ENCODE results near the gene MAD2L1BP.
"Not testable (repeated sequence)": the region's sequence is repeated elsewhere in the genome, so short reads cannot be mapped to it uniquely, and the experiment has no call there.

MAD2L1BP gene

DNA sequence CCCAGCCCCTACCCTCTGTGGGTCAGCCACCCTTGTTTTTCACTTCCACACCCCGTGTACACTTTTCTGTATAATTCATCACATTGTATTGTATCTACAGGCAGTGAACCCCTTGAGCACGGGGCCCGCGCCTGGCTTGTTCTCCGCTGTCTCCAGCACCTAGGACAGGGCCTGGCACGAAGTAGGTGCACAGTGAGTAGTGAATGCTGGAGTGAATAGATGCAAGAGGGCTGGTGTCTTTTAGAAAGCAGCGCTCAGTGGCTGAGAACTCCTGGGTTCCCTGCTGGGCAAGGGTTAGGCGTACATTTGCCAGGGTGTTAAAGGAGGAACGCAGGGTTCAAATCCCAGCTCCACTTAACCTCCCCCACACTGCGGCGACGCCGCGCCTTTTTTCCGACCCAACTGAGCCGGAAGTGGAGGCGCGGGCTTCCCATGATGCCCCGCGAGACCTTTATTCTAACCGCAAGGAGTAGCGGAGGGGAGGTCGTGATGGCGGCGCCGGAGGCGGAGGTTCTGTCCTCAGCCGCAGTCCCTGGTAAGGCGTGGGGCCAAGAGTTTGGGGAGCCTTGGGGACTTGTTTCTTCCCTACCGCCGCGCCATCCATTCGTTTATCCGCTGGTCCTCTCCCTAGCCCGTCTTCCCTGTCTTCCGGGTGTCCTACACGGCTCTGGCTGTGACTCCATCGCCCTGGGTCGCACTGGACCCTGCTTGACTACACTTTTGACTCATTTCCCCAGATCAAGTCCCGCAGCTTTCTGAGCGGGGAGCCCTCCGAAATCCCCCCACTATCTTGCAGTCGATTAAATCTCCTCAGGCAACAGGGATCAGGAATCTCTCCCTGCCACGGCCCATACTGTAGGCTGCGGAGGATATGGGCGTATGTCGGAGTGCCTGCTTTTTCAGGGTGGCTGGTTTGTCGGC lies at the start of gene MAD2L1BP:
MAD2L1BP (plus strand) TSS at position 454 of the 921 bp plus-strand sequence; CDS start at position 490, 36 bp downstream.
- FAIRE-seq: no peak

DNA sequence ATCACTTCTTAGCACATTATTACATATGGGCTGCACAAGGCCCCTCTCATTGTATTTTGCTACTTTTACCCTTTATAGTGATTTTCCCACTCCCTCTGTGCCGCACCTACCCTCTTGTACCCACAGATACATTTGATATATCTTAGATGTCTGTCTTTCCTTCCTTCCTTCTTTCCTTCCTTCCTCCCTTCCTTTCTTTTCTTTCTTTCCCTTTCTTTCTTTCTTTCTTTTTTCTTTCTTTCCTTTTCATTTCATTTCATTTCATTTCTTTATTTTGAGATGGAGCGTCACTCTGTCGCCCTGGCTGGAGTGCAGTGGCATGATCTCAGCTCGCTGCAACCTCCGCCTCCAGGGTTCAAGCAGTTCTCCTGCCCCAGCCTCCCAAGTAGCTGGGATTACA lies 47.4 kb upstream of the MAD2L1BP start:
- FAIRE-seq: no peak

DNA sequence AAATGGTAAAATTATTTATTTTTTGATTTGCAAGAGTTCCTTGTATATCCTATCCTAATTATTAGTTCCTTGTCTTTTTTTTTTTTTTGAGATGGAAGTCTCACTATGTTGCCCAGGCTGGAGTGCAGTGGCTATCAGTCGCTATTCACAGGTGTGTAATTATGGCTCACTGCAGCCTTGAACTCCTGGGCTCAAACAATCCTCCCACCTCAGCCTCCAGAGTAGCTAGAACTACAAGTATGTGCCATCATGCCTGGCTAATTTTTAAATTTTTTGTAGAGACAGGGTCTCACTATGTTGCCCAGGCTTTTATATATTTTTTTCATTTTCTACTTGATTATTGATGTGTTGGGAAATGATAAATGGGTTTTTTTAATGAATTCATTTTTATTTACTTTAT lies 46.1 kb upstream of the MAD2L1BP start:
- FAIRE-seq: not testable (repeated sequence)

DNA sequence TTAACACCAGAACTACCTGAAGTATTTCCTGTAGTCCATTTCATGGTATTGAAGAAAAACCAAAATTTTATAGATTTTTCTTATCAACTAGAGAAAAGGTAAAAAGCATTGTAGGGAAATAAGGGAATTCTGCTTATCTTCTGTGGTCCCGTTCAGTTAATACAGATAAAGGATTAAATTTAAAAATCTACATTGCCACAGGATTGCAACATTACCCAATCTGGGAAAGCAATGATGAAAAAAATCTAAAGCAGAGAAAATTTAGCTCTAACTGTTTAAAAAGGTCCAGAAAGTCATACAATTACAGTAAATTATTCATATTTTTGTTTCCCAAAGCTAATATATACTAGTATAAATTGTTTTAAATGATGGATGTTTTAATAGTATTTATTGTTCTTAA lies 41.7 kb upstream of the MAD2L1BP start:
- no peak for FAIRE-seq

- FAIRE-seq: no peak
Observed at GRCh38 chr6:43600595-43600994, 35.0 kb upstream of the MAD2L1BP start.

- FAIRE-seq: no peak
Observed at GRCh38 chr6:43604174-43604573, 31.5 kb upstream of the MAD2L1BP start.

GRCh38 chr6:43606019-43606418 lies 29.6 kb upstream of the MAD2L1BP start:
- no peak for FAIRE-seq

DNA sequence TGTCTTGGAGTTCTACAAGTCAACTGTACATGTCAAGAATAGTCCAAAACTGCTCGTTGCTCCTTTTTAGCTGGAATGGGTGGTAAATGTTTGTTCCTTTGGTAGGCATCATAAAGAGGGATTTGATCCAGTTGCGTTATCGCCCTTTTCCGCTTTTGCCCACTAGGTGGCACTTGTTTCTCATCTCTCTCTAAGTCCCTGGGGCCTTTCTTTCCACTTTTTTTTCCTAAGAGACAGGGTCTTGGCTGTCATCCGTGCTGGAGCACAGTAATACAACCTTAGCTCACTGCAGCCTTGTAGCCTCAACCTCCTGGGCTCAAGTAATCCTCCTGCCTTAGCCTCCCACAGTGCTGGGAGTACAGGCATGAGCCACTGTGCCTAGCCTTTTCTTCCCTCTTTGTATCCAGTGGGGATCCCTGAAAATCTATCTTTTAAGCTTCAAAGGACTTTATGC lies 27.3 kb upstream of the MAD2L1BP start:
- FAIRE-seq: no peak

GRCh38 chr6:43608807-43609206 lies 26.8 kb upstream of the MAD2L1BP start:
- FAIRE-seq: no peak

DNA sequence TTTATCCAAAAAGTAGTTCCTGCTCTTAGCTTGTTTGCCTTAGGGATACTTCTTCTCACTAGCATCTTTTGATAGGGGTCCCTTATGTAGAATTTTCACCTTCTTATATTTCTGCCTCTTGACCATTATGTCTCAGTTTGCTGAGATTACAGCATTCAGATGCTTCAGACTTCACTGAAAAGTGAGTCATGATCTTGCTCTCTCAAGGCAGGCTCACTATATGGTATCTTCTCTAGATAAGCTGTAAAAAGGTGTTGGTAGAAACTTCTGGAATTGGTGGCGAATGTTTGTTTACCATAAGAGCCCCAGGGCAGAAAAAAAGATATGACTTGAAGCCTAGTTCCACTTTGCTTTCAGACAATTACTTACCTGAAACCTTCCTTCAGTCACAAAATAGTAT lies 26.2 kb upstream of the MAD2L1BP start:
- no peak for FAIRE-seq

DNA sequence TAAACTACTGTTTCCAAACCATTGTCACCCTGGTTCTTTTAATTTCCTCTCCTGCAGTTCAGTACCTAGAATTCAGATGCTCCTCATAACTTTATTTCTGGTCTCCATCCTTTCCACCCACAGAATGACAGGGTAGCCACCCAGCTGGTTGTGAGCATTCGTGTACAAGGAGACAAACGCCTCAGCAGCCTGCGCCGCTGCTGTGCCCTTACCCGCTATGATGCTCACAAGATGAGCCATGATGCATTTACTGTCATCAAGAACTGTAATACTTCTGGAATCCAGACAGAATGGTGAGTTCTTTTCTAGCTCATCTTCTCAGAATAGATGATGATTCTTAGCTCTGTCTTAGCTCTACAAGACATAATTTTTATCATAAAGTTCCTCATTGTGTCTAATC lies 25.2 kb upstream of the MAD2L1BP start:
- FAIRE-seq: no peak

- no peak for FAIRE-seq
Observed at GRCh38 chr6:43613721-43614395, 21.8 kb upstream of the MAD2L1BP start.

DNA sequence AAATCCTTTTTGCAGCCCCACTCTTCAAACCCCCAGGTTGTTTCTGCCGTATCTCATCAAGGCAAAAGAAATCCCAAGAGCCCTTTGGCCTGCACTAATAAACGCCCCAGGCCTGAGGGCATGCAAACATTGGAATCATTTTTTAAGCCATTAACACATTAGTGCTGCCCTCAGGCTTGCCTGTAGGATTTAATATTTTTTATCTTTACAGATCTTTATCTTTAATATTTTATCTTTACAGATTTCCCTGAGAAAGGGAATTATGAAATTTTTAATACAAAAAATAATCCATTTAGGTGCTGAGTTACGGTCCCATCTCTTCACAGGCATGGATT lies 21.3 kb upstream of the MAD2L1BP start:
- FAIRE-seq: no peak

DNA sequence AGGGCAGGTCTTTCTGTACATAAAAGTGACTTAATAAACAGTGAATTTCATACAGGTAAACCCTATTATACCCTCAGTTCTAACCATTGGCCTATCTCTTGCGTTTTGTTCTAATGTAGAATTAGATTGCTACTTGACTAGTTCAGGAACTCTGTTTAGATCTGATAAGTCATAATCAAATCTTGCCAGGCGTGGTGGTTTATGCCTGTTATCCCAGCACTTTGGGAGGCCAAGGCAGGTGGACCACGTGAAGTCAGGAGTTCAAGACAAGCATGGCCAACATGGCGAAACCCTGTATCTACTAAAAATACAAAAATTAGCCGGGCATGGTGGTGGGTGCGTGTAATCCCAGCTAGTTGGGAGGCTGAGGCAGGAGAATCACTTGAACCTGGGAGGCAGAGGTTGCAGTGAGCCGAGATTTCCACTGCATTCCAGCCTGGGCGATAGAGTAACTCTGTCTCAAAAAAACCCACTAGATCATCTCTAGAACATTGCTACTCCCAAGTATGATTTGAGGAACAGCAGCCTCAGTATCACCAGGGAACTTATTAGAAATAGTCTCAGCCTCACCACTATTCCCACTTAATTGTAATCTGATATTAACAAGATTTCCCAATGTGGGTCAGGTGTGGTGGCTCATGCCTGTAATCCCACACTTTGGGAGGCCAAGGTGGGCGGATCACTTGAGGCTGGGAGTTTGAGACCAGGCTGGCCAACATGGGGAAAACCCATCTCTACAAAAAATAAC lies 18.7 kb upstream of the MAD2L1BP start:
- FAIRE-seq: no peak

GRCh38 chr6:43621078-43621835 lies 14.4 kb upstream of the MAD2L1BP start:
- no peak for FAIRE-seq

- FAIRE-seq: no peak
Observed at GRCh38 chr6:43621836-43622180, 13.8 kb upstream of the MAD2L1BP start.

DNA sequence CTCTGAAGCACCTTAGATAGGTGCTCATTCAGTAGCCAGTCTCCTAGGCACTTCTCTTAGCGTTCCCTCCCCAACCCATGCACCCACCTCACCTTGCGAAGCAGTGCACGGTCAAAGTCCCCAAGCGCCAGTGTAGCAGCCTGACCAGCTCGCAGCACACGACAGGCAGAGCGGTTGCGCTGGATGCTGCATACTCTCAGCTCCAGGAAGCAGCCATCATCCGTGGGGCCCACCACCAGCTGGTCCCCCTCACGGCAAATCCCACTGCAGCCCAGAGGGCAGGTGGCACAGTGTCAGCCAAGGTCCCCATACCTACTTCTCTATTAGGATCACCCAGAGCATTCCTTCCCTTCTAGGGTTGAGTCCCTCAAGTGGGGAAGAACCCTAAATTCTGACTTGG lies 13.1 kb upstream of the MAD2L1BP start:
- no peak for FAIRE-seq

DNA sequence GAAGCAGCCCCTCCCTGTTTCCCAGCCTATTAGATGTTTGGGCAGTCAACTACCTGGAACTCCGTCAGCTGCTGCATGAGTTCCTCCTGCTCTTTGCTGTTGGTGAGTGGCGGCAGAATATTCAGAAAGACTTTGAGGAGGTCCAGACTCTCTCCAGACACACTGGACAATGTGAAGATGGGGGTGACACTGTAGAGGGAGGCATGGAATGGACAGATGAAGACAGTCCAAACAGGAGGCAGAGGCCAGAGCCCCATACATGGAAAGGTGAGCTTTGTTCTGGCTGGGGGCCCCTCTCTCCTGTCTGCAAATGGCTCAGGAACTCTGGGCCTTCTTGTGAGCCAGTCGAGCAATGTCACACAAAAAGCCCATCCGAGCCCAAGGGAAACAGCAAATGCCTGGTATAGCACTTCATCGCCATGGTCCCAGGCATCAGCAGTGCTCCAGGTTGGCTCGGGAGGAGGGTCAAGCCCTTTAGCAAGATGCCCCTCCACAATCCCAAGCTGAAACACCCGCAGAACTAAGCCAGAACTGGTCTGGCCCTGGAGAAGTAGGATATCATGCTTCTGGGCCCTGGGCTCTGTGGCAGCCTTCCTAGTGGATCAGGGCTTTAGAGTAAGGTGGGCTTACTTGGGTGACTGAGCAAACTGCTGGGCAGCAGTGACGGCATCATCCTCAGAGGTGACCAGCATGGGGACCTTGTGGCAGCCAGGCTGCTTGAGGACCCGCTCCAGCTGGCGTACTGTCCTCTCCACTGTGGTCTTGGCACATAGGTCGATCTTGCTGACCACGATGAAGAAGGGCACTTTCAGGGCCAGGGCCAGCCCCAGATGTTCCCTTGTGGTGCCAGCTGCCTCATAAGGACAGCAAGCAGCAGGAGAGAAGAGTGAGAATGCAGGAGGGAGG lies 11.5 kb upstream of the MAD2L1BP start:
- no peak for FAIRE-seq

DNA sequence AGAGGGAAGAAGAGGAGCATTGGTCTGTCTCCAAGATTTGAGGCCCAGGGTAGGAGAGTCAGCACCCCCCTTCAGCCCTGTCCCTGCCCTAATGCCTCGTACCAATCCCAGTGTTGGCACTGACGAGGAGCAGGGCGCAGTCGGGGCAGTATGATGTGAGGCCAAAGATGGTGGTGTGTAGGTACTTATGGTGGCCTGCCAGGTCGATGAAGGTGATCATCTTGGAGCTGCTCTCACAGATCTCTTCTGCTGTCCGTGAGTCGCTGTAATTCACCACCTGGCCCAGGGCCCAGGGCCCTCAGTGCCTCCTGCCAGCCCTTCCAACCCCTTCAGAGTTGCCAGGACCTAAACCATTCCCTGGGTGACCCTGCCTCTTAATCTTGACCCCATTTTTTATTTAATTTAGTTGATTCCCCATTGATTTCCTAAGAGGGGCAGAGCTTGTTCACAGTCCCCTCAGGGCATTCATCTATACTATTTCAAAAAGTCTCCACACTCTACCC lies 10.8 kb upstream of the MAD2L1BP start:
- FAIRE-seq: no peak

GRCh38 chr6:43625393-43625992 lies 10.1 kb upstream of the MAD2L1BP start:
- no peak for FAIRE-seq
